ENCODE measurements around the gene RPS19BP1.

The RPS19BP1 gene

DNA sequence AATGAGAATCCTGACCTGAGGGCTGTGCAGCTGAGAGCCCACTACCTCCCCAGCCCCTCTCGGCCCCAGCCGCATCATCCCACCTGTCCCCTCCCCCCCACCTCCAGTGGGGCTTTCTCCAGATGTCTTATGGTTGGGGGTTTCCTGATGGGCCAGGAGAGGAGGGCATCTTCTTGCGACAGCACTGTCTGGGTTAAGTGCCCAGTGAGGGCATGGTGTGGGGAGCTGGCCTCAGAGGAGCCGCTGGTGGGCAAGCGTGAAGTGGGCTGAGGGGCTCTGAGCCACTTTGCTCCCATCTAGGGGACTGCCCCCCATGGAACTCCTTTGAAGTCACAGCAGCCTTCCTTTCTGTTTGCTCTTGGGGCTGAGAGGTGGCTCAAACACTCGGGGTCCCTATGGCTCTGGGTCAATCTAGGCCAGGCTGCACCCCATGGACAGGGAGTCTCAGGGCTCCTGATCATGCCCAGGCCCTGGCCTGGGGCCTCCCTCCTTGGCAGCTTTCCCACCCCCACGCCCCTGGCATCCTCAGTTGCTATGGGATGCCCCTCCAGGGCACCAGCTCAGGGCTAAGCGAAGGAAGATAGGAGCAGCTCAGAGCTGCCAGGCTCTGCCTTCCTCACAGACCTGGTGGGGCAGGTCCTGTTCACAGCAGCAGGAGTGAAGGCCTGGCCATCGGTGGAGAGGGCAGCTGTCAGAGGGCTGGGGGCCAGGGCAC lies 41.4 kb downstream of the RPS19BP1 start:
- no peak for DNase-seq (ENCODE audit: low read depth)
- TF ChIP-seq, protein P1, sequence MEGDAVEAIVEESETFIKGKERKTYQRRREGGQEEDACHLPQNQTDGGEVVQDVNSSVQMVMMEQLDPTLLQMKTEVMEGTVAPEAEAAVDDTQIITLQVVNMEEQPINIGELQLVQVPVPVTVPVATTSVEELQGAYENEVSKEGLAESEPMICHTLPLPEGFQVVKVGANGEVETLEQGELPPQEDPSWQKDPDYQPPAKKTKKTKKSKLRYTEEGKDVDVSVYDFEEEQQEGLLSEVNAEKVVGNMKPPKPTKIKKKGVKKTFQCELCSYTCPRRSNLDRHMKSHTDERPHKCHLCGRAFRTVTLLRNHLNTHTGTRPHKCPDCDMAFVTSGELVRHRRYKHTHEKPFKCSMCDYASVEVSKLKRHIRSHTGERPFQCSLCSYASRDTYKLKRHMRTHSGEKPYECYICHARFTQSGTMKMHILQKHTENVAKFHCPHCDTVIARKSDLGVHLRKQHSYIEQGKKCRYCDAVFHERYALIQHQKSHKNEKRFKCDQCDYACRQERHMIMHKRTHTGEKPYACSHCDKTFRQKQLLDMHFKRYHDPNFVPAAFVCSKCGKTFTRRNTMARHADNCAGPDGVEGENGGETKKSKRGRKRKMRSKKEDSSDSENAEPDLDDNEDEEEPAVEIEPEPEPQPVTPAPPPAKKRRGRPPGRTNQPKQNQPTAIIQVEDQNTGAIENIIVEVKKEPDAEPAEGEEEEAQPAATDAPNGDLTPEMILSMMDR (IDR thresholded peaks at IDR 0.05; ENCODE audit: insufficient read depth, low read depth, low read length, missing control alignments), result no peak
- no peak overlapping the region for H3K4me3 ChIP-seq (ENCODE audit: low read length)

DNA sequence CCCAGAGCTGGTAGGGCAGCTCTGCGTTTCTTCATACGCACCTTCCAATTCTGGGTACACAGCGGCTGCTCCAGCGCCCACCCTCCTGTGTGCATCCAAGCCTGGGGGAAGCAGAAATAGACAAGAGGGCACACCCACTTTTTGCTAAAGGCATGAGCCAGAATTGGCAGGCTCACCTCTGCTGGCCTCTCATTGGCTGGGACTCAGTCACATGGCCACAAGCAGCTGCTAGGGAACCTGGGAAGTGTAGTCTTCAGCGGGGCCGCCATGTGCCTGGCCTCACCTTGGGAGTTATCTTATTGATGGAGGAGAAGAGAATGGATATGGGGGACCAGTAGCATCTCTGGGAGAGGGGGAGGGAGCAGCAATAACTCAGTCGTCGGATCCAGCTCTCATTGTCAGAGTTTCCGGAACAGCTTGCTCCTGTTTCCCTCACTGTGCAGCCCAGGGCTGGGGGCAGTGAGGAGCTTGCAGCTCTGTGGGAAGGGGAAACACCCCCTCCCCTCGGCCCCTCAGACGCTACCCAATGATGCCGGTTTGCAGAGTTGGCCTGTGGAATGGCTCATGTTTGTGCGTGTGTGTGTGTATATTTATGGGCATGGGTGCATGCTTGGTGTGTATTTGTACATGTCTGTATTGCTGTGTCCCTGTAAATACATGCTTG lies 42.3 kb downstream of the RPS19BP1 start:
- TF ChIP-seq, protein P1 (IDR thresholded peaks at IDR 0.05; ENCODE audit: insufficient read depth, low read depth, low read length, missing control alignments), result no peak
- peak; percentile 84 for DNase-seq (ENCODE audit: low read depth)
- no peak overlapping the region for H3K4me3 ChIP-seq (ENCODE audit: low read length)

DNA sequence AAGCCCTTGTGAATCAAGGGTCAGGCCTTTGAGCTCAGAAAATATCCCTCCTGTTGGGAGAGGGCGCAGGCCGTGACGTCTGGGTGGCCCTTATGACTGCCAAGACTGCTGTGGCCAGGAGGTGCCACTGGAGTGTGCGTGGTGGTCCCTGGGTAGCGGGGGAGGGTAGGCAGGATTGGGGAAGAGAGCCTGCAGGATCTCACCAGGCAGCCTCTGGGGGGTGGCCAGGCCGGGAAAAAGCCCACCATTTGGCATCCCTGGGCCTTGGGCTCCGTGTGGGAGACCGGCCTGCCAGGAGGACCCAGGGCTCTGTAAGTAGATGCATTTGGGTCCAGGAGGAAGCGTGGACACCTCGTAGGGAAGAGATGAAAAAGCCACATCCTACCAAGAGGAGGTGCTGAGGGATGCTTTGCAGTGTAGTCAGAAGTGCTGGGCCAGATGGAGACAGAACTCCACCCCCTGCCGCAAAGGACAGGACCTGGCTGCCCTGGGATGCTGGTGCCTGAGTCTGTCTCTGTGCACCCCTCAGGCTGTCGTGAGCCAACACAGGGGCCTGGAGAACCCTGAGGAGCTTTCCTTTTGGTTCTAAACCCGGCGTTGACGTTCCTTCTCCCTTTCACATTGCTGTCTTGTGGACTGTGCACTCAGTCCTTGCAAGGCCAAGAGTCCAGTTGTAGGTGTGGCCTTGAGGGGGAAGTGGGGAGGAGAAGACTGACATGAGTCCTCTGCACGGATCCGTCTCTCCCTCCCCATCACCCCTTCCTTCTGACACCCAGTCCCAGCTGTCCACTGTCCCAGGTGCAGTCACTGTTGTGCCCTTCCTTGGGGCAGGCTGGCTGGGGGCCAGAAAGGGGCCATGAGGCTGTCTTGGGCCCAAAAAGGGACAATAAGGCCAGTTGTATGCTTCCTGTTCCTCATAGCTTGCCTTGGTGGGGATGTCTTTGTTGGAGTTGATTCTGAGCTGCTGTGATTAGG lies 43.2 kb downstream of the RPS19BP1 start:
- TF ChIP-seq, protein P1 (IDR thresholded peaks at IDR 0.05; ENCODE audit: insufficient read depth, low read depth, low read length, missing control alignments), result no peak
- DNase-seq (ENCODE audit: low read depth), result no peak
- H3K4me3 ChIP-seq (ENCODE audit: low read length), result no peak overlapping the region

DNA sequence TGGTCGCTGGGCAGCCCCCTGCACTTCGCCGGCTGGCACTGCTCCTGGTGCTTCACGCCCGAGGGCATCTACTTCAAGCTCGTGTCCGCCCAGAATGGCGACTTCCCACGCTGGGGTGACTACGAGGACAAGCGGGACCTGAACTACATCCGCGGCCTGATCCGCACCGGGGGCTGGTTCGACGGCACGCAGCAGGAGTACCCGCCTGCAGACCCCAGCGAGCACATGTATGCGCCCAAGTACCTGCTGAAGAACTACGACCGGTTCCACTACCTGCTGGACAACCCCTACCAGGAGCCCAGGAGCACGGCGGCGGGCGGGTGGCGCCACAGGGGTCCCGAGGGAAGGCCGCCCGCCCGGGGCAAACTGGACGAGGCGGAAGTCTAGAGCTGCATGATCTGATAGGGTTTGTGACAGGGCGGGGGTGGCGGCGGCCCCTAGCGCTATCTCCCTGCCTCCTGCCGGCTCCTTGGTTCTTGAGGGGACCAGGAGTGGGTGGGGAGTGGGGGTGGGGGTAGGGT lies 43.9 kb downstream of the RPS19BP1 start:
- TF ChIP-seq, protein P1 (IDR thresholded peaks at IDR 0.05; ENCODE audit: insufficient read depth, low read depth, low read length, missing control alignments), result no peak
- DNase-seq (ENCODE audit: low read depth), result no peak
- no peak overlapping the region for H3K4me3 ChIP-seq (ENCODE audit: low read length)

DNA sequence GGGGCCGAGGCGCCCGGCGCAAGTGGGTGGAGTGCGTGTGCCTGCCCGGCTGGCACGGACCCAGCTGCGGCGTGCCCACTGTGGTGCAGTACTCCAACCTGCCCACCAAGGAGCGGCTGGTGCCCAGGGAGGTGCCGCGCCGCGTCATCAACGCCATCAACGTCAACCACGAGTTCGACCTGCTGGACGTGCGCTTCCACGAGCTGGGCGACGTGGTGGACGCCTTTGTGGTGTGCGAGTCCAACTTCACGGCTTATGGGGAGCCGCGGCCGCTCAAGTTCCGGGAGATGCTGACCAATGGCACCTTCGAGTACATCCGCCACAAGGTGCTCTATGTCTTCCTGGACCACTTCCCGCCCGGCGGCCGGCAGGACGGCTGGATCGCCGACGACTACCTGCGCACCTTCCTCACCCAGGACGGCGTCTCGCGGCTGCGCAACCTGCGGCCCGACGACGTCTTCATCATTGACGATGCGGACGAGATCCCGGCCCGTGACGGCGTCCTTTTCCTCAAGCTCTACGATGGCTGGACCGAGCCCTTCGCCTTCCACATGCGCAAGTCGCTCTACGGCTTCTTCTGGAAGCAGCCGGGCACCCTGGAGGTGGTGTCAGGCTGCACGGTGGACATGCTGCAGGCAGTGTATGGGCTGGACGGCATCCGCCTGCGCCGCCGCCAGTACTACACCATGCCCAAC lies 44.6 kb downstream of the RPS19BP1 start:
- DNase-seq (ENCODE audit: low read depth), result no peak
- TF ChIP-seq, protein P1 (IDR thresholded peaks at IDR 0.05; ENCODE audit: insufficient read depth, low read depth, low read length, missing control alignments), result no peak
- no peak overlapping the region for H3K4me3 ChIP-seq (ENCODE audit: low read length)
